Measurements from ENCODE around the gene DIAPH2.

DNA sequence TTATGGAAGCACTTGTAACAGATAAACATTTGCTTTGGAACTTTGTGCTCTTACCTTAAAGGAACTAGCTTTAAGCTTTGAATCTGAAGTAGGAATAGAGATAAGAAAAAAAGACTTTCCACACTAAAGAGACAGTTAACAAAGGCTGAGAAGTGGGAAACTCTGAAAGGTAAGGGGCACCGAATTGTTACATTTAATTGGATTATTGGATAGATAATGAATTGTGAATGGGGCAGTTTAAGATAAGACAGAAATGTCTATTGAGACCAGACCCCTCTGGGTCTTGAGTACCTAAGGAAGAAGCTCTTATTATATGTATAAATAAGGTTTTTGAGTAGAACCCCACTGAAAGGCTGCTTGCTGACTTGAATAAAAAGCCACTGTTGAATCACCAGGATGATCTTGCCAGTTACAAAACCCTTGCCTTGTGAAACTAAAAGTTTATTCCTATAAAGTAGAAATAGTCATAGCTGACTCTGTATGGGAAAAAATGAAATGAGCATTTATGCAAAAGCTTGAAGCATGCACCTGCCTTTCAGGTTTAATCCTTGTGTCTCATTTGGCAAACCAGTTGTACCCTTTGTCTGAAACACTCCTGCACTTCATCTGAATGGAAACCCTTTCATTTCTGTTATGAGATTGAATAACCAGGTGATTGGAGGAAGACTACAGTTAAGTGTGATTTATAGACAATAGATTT, 622.3 kb downstream of the DIAPH2 start:
- TF ChIP-seq, protein P1, sequence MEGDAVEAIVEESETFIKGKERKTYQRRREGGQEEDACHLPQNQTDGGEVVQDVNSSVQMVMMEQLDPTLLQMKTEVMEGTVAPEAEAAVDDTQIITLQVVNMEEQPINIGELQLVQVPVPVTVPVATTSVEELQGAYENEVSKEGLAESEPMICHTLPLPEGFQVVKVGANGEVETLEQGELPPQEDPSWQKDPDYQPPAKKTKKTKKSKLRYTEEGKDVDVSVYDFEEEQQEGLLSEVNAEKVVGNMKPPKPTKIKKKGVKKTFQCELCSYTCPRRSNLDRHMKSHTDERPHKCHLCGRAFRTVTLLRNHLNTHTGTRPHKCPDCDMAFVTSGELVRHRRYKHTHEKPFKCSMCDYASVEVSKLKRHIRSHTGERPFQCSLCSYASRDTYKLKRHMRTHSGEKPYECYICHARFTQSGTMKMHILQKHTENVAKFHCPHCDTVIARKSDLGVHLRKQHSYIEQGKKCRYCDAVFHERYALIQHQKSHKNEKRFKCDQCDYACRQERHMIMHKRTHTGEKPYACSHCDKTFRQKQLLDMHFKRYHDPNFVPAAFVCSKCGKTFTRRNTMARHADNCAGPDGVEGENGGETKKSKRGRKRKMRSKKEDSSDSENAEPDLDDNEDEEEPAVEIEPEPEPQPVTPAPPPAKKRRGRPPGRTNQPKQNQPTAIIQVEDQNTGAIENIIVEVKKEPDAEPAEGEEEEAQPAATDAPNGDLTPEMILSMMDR (IDR thresholded peaks at IDR 0.05 in 8 of 11, conservative IDR thresholded peaks at IDR 0.05 in 3 of 11) = no peak
- no peak for TF ChIP-seq POLR2AphosphoS5 (IDR thresholded peaks at IDR 0.05)
- TF ChIP-seq POLR2A (IDR thresholded peaks at IDR 0.05) = no peak

Data from spleen (tissue), 7 donors.